ENCODE results near the gene PRELID2.

PRELID2 gene

DNA sequence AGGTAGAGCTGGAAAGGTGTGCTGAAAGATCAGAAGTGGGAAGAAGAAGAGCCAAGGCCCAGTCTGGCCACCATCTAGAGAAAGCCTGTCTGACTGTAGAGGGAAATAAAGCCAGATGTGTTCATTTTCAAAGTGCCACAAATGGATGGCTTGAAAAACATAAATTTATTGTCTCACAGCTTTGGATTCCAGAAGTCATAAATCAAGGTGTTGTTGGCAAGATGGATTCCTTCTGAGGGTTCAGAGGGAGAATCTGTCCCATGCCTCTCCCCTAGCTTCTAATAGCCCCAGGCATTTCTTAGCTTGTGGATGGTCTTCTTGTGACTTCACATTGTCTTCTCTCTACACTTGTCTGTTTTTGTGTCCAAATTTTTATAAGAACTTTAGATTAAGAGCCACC lies 6.2 kb upstream of the PRELID2 start:
- no peak for ATAC-seq
- TF ChIP-seq ZC3H10 (CRISPR knock-in tag; IDR thresholded peaks at IDR 0.05) (no peak), BACH2 (CRISPR knock-in tag; IDR thresholded peaks at IDR 0.05; ENCODE audit: borderline replicate concordance) (no peak), CSRNP3 (CRISPR knock-in tag; IDR thresholded peaks at IDR 0.05) (no peak), ZNF565 (CRISPR knock-in tag; conservative IDR thresholded peaks at IDR 0.05; ENCODE audit: low read depth) (no peak), TOX (CRISPR knock-in tag; IDR thresholded peaks at IDR 0.05; ENCODE audit: borderline replicate concordance) (no peak), ZNF8 (CRISPR knock-in tag; IDR thresholded peaks at IDR 0.05) (no peak), ZNF70 (CRISPR knock-in tag; IDR thresholded peaks at IDR 0.05) (no peak)
- TF ChIP-seq, protein P1, sequence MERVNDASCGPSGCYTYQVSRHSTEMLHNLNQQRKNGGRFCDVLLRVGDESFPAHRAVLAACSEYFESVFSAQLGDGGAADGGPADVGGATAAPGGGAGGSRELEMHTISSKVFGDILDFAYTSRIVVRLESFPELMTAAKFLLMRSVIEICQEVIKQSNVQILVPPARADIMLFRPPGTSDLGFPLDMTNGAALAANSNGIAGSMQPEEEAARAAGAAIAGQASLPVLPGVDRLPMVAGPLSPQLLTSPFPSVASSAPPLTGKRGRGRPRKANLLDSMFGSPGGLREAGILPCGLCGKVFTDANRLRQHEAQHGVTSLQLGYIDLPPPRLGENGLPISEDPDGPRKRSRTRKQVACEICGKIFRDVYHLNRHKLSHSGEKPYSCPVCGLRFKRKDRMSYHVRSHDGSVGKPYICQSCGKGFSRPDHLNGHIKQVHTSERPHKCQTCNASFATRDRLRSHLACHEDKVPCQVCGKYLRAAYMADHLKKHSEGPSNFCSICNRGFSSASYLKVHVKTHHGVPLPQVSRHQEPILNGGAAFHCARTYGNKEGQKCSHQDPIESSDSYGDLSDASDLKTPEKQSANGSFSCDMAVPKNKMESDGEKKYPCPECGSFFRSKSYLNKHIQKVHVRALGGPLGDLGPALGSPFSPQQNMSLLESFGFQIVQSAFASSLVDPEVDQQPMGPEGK (CRISPR knock-in tag; IDR thresholded peaks at IDR 0.05; ENCODE audit: borderline replicate concordance): no peak

- no peak for ATAC-seq
- no peak for TF ChIP-seq OSR1 (CRISPR knock-in tag; IDR thresholded peaks at IDR 0.05)
- no peak for TF ChIP-seq ESRRG (CRISPR knock-in tag; IDR thresholded peaks at IDR 0.05)
- TF ChIP-seq CSDC2 (CRISPR knock-in tag; IDR thresholded peaks at IDR 0.05): no peak
- no peak for TF ChIP-seq SNAI2 (CRISPR knock-in tag; IDR thresholded peaks at IDR 0.05)
- TF ChIP-seq RARB (CRISPR knock-in tag; IDR thresholded peaks at IDR 0.05): no peak
- TF ChIP-seq, protein P2, sequence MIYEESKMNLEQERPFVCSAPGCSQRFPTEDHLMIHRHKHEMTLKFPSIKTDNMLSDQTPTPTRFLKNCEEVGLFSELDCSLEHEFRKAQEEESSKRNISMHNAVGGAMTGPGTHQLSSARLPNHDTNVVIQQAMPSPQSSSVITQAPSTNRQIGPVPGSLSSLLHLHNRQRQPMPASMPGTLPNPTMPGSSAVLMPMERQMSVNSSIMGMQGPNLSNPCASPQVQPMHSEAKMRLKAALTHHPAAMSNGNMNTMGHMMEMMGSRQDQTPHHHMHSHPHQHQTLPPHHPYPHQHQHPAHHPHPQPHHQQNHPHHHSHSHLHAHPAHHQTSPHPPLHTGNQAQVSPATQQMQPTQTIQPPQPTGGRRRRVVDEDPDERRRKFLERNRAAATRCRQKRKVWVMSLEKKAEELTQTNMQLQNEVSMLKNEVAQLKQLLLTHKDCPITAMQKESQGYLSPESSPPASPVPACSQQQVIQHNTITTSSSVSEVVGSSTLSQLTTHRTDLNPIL (CRISPR knock-in tag; IDR thresholded peaks at IDR 0.05; ENCODE audit: low read depth): no peak
- TF ChIP-seq TOX (CRISPR knock-in tag; IDR thresholded peaks at IDR 0.05; ENCODE audit: borderline replicate concordance): no peak
- TF ChIP-seq POU6F1 (CRISPR knock-in tag; IDR thresholded peaks at IDR 0.05; ENCODE audit: borderline replicate concordance, low read depth): no peak
- TF ChIP-seq ZNF70 (CRISPR knock-in tag; IDR thresholded peaks at IDR 0.05): no peak
- no peak for TF ChIP-seq BACH2 (CRISPR knock-in tag; IDR thresholded peaks at IDR 0.05; ENCODE audit: borderline replicate concordance)
- TF ChIP-seq ZFP30 (CRISPR knock-in tag; IDR thresholded peaks at IDR 0.05): no peak
- TF ChIP-seq GLIS3 (CRISPR knock-in tag; IDR thresholded peaks at IDR 0.05): no peak
- TF ChIP-seq ZNF8 (CRISPR knock-in tag; IDR thresholded peaks at IDR 0.05): no peak
- TF ChIP-seq PPARA (CRISPR knock-in tag; IDR thresholded peaks at IDR 0.05; ENCODE audit: borderline replicate concordance): no peak
- TF ChIP-seq, protein P1 (CRISPR knock-in tag; IDR thresholded peaks at IDR 0.05; ENCODE audit: borderline replicate concordance): no peak
- no peak for TF ChIP-seq ISL1 (CRISPR knock-in tag; IDR thresholded peaks at IDR 0.05)
- TF ChIP-seq ARNTL (CRISPR knock-in tag; IDR thresholded peaks at IDR 0.05; ENCODE audit: borderline replicate concordance, low read depth): no peak
- TF ChIP-seq ZNF565 (CRISPR knock-in tag; conservative IDR thresholded peaks at IDR 0.05; ENCODE audit: low read depth): no peak
- TF ChIP-seq ZC3H10 (CRISPR knock-in tag; IDR thresholded peaks at IDR 0.05): no peak
- TF ChIP-seq, protein P3, sequence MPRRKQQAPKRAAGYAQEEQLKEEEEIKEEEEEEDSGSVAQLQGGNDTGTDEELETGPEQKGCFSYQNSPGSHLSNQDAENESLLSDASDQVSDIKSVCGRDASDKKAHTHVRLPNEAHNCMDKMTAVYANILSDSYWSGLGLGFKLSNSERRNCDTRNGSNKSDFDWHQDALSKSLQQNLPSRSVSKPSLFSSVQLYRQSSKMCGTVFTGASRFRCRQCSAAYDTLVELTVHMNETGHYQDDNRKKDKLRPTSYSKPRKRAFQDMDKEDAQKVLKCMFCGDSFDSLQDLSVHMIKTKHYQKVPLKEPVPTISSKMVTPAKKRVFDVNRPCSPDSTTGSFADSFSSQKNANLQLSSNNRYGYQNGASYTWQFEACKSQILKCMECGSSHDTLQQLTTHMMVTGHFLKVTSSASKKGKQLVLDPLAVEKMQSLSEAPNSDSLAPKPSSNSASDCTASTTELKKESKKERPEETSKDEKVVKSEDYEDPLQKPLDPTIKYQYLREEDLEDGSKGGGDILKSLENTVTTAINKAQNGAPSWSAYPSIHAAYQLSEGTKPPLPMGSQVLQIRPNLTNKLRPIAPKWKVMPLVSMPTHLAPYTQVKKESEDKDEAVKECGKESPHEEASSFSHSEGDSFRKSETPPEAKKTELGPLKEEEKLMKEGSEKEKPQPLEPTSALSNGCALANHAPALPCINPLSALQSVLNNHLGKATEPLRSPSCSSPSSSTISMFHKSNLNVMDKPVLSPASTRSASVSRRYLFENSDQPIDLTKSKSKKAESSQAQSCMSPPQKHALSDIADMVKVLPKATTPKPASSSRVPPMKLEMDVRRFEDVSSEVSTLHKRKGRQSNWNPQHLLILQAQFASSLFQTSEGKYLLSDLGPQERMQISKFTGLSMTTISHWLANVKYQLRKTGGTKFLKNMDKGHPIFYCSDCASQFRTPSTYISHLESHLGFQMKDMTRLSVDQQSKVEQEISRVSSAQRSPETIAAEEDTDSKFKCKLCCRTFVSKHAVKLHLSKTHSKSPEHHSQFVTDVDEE (CRISPR knock-in tag; IDR thresholded peaks at IDR 0.05): no peak
These were observed 5.5 kb upstream of the PRELID2 start for GRCh38 chr5:145840458-145841132.
